ENCODE measurements around the gene UNC13A. TPM values are rescaled to one million over a fixed set of nuclear protein-coding genes. Genes with fewer than 3 reads are reported as not detected.

The UNC13A gene
- total and polyA plus RNA-seq, 2 donors: 0.25 to 0.48 TPM

DNA sequence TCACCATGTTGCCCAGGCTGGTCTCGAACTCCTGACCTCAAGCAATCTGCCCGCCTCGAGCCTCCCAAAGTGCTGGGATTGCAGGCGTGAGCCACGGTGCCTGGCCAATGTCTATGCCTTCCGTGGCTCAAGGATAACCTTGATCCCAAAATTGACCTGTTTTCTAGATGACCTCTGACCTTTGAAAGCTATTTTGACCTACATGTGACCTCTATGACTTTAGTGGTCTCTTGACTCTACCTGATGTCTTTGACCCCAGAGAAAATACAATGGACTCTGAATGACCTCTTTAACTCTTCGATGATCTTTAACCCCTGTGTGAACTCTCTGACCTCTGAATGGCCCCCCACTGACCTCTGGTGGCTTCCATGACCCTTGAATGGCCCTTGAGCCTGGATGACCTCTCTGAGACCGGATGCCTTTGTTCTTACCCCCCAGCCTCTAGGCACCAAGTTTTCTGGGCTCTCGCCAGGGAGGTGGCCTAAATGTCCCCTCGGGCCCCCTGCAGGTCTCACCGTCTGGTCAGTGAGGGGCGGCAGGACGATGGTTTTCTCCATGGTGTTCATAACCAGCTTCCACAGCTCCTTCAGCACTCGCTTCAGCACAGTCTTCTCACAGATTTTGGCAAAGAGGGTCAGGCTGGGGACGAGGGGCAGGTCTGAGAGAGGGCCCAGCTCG is 63.7 kb downstream of the UNC13A start:
- Histone ChIP-seq H3K36me3 (ENCODE audit: insufficient read depth) (no peaks in the 10 kb centered on the region), H3K4me1 (ENCODE audit: insufficient read depth) (no peaks in the 10 kb centered on the region), H3K27ac (ENCODE audit: low read depth) (no peak overlapping the region), H3K4me3 (ENCODE audit: low read depth, low read length) (no peak overlapping the region)
- DNase-seq (ENCODE audit: extremely low spot score): no peak
- 85% methylated on average over 16 of the region's 16 CpGs for WGBS

DNA sequence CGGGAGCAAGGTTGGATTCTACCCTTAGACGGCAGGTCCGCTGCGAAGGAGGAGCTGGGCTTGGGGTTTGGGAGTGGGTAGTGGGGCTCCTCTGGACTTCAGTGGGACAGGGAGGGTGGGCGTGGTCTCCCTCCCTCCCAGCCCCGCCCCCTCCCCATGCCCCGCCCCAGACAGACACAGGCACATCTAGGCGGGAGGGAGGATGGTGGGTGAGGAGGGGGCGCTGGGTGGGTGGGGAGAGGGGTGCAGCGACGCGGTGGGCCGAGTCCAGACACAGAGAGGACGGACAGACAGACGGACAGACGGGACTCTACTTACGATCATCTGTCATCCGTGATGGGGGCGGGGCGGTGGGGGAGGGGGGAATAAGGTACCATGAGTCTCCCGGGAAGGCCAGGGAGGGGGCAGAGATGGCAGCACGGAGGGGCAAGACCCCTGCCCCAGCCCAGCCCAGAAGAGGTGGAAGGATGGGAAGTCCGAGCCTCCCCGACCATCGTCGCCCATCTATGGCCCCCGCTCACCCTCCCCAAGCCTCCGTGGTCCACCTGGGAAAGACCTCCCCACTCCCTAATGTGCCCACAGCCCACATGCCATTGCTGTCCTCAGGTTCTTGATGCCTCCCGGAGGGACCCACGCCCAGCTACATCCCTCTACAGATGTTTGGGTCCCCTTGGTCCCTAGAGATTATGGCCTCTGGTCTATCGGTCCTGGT is 64.8 kb downstream of the UNC13A start:
- Histone ChIP-seq H3K27ac (ENCODE audit: low read depth) (no peak overlapping the region), H3K4me1 (ENCODE audit: insufficient read depth) (no peaks in the 10 kb centered on the region), H3K36me3 (ENCODE audit: insufficient read depth) (no peaks in the 10 kb centered on the region), H3K4me3 (ENCODE audit: low read depth, low read length) (no peak overlapping the region)
- WGBS: 85% methylated on average over 31 of the region's 31 CpGs
- DNase-seq (ENCODE audit: extremely low spot score): no peak

GRCh38 chr19:17620696-17621095 is 67.5 kb downstream of the UNC13A start:
- H3K4me1 ChIP-seq (ENCODE audit: insufficient read depth): no peaks in the 10 kb centered on the region
- 100% methylated on average over 1 of the region's 1 CpG for WGBS
- H3K27ac ChIP-seq (ENCODE audit: low read depth): no peak overlapping the region
- H3K36me3 ChIP-seq (ENCODE audit: insufficient read depth): no peaks in the 10 kb centered on the region
- DNase-seq (ENCODE audit: extremely low spot score): no peak
- no peak overlapping the region for H3K4me3 ChIP-seq (ENCODE audit: low read depth, low read length)

- Histone ChIP-seq H3K4me1 (ENCODE audit: insufficient read depth) (no peaks in the 10 kb centered on the region), H3K27ac (ENCODE audit: low read depth) (no peak overlapping the region), H3K36me3 (ENCODE audit: insufficient read depth) (no peaks in the 10 kb centered on the region), H3K4me3 (ENCODE audit: low read depth, low read length) (no peak overlapping the region)
- WGBS: 19% methylated on average over 2 of the region's 2 CpGs
- DNase-seq (ENCODE audit: extremely low spot score): no peak
Observed at GRCh38 chr19:17618936-17619335, 69.2 kb downstream of the UNC13A start.

DNA sequence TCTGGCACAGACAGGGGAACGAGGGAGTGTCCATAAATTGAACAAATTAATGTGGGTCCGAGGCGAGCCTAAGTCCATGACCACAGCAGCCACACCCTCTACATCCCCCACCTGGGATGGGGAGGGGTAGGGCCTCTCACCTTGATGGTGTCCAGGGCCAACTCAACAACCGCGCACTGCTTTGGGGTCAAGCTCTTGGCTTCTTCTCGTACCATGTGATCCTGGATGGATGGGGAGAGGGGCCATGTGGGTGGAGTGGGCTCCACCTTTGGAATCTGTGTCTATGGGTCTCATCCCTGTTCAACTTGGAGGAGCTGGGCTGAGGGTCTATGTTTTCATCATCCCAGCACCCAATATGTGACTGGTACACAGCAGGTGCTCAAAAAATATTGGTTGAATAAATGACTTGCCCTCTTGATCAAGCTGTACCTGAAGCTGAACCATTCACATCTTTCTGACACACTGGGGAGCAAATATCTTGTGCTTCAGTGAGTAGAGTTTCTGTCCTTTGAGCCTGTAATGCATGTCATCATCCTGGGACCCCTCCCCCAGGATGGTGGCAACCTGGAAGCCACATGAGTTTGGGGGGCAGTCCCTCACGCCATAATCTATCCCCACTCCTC is 69.8 kb downstream of the UNC13A start:
- H3K27ac ChIP-seq (ENCODE audit: low read depth): no peak overlapping the region
- 91% methylated on average over 7 of the region's 7 CpGs for WGBS
- H3K4me1 ChIP-seq (ENCODE audit: insufficient read depth): no peaks in the 10 kb centered on the region
- no peaks in the 10 kb centered on the region for H3K36me3 ChIP-seq (ENCODE audit: insufficient read depth)
- H3K4me3 ChIP-seq (ENCODE audit: low read depth, low read length): no peak overlapping the region
- DNase-seq (ENCODE audit: extremely low spot score): no peak

DNA sequence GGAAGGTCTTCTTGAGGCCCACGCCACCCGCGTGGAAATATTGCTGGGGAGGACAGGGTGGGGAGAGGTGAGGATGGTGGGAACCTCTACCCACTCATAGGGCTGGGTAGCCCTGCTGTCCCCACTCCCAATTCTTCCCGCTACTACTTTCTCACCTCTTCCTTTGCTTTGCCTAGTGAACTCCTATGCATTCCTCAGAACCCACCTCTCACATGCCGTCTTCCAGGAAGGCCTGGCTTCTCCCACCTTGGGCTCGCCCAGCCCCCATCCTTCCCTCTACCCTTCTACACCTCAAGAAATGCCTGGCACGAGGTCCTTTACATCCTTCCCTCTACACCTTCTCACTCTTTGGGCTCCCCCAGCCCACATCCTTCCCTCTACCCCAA is 70.4 kb downstream of the UNC13A start:
- DNase-seq (ENCODE audit: extremely low spot score): no peak
- WGBS: 93% methylated on average over 7 of the region's 7 CpGs
- no peak overlapping the region for H3K27ac ChIP-seq (ENCODE audit: low read depth)
- no peaks in the 10 kb centered on the region for H3K36me3 ChIP-seq (ENCODE audit: insufficient read depth)
- no peak overlapping the region for H3K4me3 ChIP-seq (ENCODE audit: low read depth, low read length)
- no peaks in the 10 kb centered on the region for H3K4me1 ChIP-seq (ENCODE audit: insufficient read depth)

- Histone ChIP-seq H3K36me3 (ENCODE audit: insufficient read depth) (no peaks in the 10 kb centered on the region), H3K27ac (ENCODE audit: low read depth) (no peak overlapping the region), H3K4me3 (ENCODE audit: low read depth, low read length) (no peak overlapping the region), H3K4me1 (ENCODE audit: insufficient read depth) (no peaks in the 10 kb centered on the region)
- no peak for DNase-seq (ENCODE audit: extremely low spot score)
- WGBS: 66% methylated on average over 28 of the region's 28 CpGs
Observed at GRCh38 chr19:17616961-17617806, 71.0 kb downstream of the UNC13A start.

- no peaks in the 10 kb centered on the region for H3K4me1 ChIP-seq (ENCODE audit: insufficient read depth)
- no peak overlapping the region for H3K27ac ChIP-seq (ENCODE audit: low read depth)
- H3K4me3 ChIP-seq (ENCODE audit: low read depth, low read length): no peak overlapping the region
- WGBS: 10% methylated on average over 11 of the region's 11 CpGs
- no peaks in the 10 kb centered on the region for H3K36me3 ChIP-seq (ENCODE audit: insufficient read depth)
- no peak for DNase-seq (ENCODE audit: extremely low spot score)
Observed at GRCh38 chr19:17616686-17616960, 71.5 kb downstream of the UNC13A start.

GRCh38 chr19:17615889-17616685 is 72.1 kb downstream of the UNC13A start:
- H3K27ac ChIP-seq (ENCODE audit: low read depth): no peak overlapping the region
- H3K4me1 ChIP-seq (ENCODE audit: insufficient read depth): no peaks in the 10 kb centered on the region
- no peaks in the 10 kb centered on the region for H3K36me3 ChIP-seq (ENCODE audit: insufficient read depth)
- no peak overlapping the region for H3K4me3 ChIP-seq (ENCODE audit: low read depth, low read length)
- WGBS: 15% methylated on average over 27 of the region's 27 CpGs
- DNase-seq (ENCODE audit: extremely low spot score): no peak

DNA sequence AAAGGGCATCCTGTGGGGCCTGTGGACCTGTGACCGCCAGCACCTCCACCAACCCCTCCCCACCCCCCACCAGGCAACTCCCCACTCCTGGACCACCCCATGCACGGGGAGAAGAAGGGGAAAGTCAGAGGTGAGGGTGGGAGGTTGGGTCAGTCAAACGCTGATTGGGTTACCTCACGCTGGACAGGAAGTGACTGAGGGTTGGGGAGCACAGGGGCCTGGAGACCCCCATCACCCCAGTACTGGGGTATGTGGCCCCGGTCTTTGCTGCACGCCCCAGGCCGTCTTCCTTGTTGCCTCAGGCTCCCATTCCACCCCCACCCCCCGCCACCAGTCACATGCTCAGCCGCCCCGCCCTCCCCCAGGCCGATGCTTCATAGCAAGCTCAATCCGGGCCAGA is 73.7 kb downstream of the UNC13A start:
- 71% methylated on average over 12 of the region's 12 CpGs for whole genome bisulfite sequencing
- DNase-seq (ENCODE audit: extremely low spot score): no peak
- Histone ChIP-seq H3K36me3 (ENCODE audit: insufficient read depth) (no peaks in the 10 kb centered on the region), H3K4me1 (ENCODE audit: insufficient read depth) (no peaks in the 10 kb centered on the region), H3K27ac (ENCODE audit: low read depth) (no peak overlapping the region), H3K4me3 (ENCODE audit: low read depth, low read length) (no peak overlapping the region)

DNA sequence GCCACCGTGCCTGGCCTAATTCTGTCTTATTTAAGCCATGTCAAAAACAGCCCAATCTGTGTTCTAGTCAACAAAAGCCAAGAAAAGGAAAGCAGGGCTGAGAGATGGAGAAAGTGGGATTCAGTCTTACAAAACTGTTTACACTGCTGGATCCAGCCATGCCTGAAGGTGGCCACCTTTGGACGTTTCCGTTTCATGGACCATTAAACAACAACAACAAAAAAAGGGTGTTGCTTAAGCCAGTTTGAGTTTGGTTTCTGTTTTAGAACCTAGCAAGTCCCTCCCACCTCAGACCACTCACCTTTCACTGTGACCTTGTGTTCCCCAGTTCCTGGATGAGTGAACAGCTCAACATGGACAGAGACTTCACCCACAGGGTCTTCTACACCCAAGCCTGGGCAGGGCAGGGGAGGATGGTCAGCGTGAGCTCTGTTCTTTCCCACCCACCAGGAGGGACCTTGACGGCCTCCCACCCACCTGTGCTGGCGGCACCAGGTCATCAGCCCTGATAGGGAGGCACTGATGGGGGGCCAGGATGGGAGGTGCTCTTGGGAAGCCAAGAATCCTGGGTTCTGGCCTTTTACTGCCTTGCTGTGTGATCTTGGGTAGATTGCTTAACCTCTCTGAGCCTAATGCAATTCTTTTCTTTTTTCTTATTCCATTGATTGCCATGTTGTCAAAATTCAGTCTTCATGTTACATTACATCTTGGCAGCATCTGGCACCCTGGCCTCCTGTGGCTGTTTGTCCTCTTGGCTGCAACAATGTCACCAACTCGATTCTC is 76.5 kb downstream of the UNC13A start:
- Histone ChIP-seq H3K4me1 (ENCODE audit: insufficient read depth) (no peaks in the 10 kb centered on the region), H3K36me3 (ENCODE audit: insufficient read depth) (no peaks in the 10 kb centered on the region), H3K27ac (ENCODE audit: low read depth) (no peak overlapping the region), H3K4me3 (ENCODE audit: low read depth, low read length) (no peak overlapping the region)
- no peak for DNase-seq (ENCODE audit: extremely low spot score)
- 80% methylated on average over 7 of the region's 7 CpGs for WGBS

DNA sequence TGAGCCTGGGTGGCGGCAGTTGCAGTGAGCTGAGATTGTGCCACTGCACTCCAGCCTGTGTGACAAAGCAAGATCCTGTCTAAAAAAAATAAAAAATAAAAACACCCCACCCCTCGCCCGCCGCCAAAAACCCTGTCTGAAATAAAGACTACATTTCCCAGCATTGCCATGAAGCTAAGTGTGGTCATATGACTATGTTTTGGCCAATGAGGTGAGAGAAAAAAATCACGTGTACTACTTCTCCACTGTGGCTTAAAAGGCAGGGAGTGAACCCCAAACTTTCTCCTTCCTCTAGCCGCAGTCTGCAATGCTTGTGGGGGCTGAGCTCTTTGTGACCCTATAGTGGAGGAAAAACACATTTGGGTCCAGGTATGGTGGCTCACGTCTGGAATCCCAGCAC is 77.8 kb downstream of the UNC13A start:
- H3K36me3 ChIP-seq (ENCODE audit: insufficient read depth): no peaks in the 10 kb centered on the region
- DNase-seq (ENCODE audit: extremely low spot score): no peak
- no peak overlapping the region for H3K27ac ChIP-seq (ENCODE audit: low read depth)
- no peak overlapping the region for H3K4me3 ChIP-seq (ENCODE audit: low read depth, low read length)
- 64% methylated on average over 7 of the region's 7 CpGs for WGBS
- no peaks in the 10 kb centered on the region for H3K4me1 ChIP-seq (ENCODE audit: insufficient read depth)
